Heart left ventricle (tissue), 16 donors: ENCODE measurements around the gene CLRN3. TPM values are rescaled to one million over a fixed set of nuclear protein-coding genes. Genes with fewer than 3 reads are reported as not detected.

Source experiments
- ATAC-seq, 4 donors: fragments of 200-7000 bp; cut with Tn5 transposase; one replicate each; pipeline ENCODE4 v1.9.1; 2020 to 2022; ENCODE audit warnings: moderate library complexity in 4 of 4, mild to moderate bottlenecking in 3 of 4, moderate number of reproducible peaks in 1 of 4
- DNase-seq, 5 donors: peaks; one replicate each; pipeline ENCODE4 v3.0.0-alpha.2; 2020
- H3K27ac ChIP-seq, 12 donors: fragments of 200-600 bp; sonication (generic) in 4 of 12; one replicate each; pipeline versions ENCODE4 v1.5.0 to v1.8.0; 2016 to 2022; ENCODE audit warnings: mild to moderate bottlenecking in 2 of 12
- H3K27me3 ChIP-seq, 9 donors: fragments of 200-600 bp; sonication (generic) in 2 of 9; one replicate each; pipeline versions ENCODE4 v1.5.1 to v1.8.0; 2016 to 2022; ENCODE audit warnings: mild to moderate bottlenecking in 3 of 9
- H3K36me3 ChIP-seq, 9 donors: fragments of 200-600 bp; sonication (generic) in 2 of 9; one replicate each; pipeline versions ENCODE4 v1.5.0 to v1.8.0; 2018 to 2022; ENCODE audit warnings: mild to moderate bottlenecking in 2 of 9
- H3K4me1 ChIP-seq, 12 donors: fragments of 200-600 bp; sonication (generic) in 4 of 12; one replicate each; pipeline versions ENCODE4 v1.5.0 to v1.8.0; 2016 to 2022; ENCODE audit warnings: mild to moderate bottlenecking in 3 of 12
- H3K4me3 ChIP-seq, 12 donors: fragments of 200-600 bp; sonication (generic) in 4 of 12; one replicate each; pipeline versions ENCODE4 v1.5.0 to v1.8.0; 2017 to 2022; ENCODE audit warnings: mild to moderate bottlenecking in 9 of 12, moderate library complexity in 4 of 12
- H3K9me3 ChIP-seq, 12 donors: fragments of 200-600 bp; sonication (generic) in 4 of 12; one replicate each; pipeline versions ENCODE4 v1.5.0 to v1.8.0; 2016 to 2022; ENCODE audit warnings: mild to moderate bottlenecking in 1 of 12
- POLR2A ChIP-seq, 2 donors: fragments of 450-650 bp; IDR thresholded peaks; one replicate each; pipeline ENCODE4 v1.6.1; 2017; ENCODE audit warnings: antibody characterized with exemption in 2 of 2, mild to moderate bottlenecking in 2 of 2, moderate library complexity in 2 of 2
- WGBS, 4 donors: extraction: QIAGEN DNeasy Blood & Tissue Kit in 2 of 4; methylation state at CpG; one replicate each; pipeline versions ENCODE4 v1.1.5 to v1.1.7; 2013 to 2018; 5-methylcytosine and 5-hydroxymethylcytosine counted together
- intact Hi-C, 10 donors: fragments of 100-400 bp; cut with DNase I; formaldehyde crosslinking; loops; one replicate each; pipeline versions ENCODE4 v1.11.1 to v1.14.2; 2022
- polyA plus RNA-seq, 2 donors: library from polyadenylated mRNA; stranded (reverse); fragments of 200-250 nt; gene quantifications; one replicate each; pipeline ENCODE4 v1.2.3, GENCODE V29; 2013
- total RNA-seq, 9 donors: library from RNA; depleted of rRNA in 2 of 9; stranded (reverse); fragments of >200 nt in 2 of 9; fragmentation: NEBNext Ultra II Directional in 3 of 9; extraction: Animal tissue kit (Norgen Biotek cat#: 25700) in 3 of 9; gene quantifications; one replicate each; pipeline versions ENCODE4 v1.1.0 to v1.2.4, GENCODE V29; 2016 to 2023
- TF ChIP-seq, protein P1 (sequence below), 12 donors: fragments of 200-600 bp; sonication (generic) in 4 of 12; IDR thresholded peaks; one replicate each; pipeline versions ENCODE4 v1.5.0 to v1.8.0; 2018 to 2022; ENCODE audit warnings: antibody characterized with exemption in 12 of 12, mild to moderate bottlenecking in 5 of 12
- donor health status: ischemic (EF 13 %, LVEDD 7.1; RV severe dilation, severe dysfunction).
- donor health status: healthy with polysubstance abuse.
- donor health status: DM: no; HTN: yes; CAD: no.
- donor health status: DM: no; HTN: no; CAD: no.
- donor health status: ischemic (EF 25% LVEDD 6.9; RV normal size, moderate dysfunction).
- donor health status: ischemic (EF 25% LVEDD 5.7; RV mildly dilated, moderate dysfunction).
- donor health status: healthy.
- donor health status: DM: yes; HTN: yes; CAD: no.
- donor health status: ischemic (EF 35%, LVEDD 5.7; RV mildly dilated, moderate dysfunction).
- donor health status: nonischemic (EF 11% LVEDD 7.7; RV severe dilation, severe dysfunction).
- donor health status: DM: yes; HTN: yes; CAD: no.
- donor health status: PGD.
- donor health status: ischemic (EF 29% LVEDD 5.4; RV normal size, mild dysfunction).
- donor health status: nonischemic (EF 23%, LVEDD 6.1; RV moderate dilation, normal function).

The CLRN3 gene
- total and polyA plus RNA-seq, 11 donors = 0.35 TPM; not detected in 10

DNA sequence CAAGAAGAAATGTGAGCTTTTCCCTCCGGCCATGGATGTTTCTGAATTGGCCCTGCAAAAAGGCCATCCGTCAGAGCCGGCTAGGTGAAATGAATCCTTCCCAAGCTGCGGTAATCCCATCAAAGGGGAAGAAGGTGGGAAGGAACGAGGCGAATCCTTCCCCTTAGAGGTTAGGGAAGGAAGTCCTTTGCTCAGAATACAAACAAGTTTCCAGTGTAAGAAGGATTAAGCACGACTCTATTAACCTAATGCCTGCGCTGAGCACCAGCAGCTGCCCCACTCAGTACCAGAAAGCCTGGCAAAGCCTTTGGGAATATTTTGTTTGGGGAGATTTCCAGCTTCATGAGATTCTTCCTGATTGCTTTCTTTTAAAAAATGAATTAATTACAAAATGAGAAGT is 42.8 kb downstream of the CLRN3 start:
- no peak overlapping the region for H3K27ac ChIP-seq
- no peaks in the 10 kb centered on the region for H3K36me3 ChIP-seq
- peaks cover 0 to 21% (median under 1%) of the 10 kb centered on the region in 9 donors for H3K27me3 ChIP-seq
- 51 to 61% (median 59%) methylated on average over 8 of the region's 8 CpGs for WGBS, 4 donors
- no peak overlapping the region for H3K4me3 ChIP-seq
- DNase-seq (no peak), ATAC-seq (no peak)
- H3K9me3 ChIP-seq = no peaks in the 10 kb centered on the region
- intact Hi-C loops = loop anchor here in 3 of 10 donors (5.0 to 10.0 kb wide), 5 partner anchors 133 to 1868 kb away; no protein-coding TSS in a partner anchor
- TF ChIP-seq, protein P1, sequence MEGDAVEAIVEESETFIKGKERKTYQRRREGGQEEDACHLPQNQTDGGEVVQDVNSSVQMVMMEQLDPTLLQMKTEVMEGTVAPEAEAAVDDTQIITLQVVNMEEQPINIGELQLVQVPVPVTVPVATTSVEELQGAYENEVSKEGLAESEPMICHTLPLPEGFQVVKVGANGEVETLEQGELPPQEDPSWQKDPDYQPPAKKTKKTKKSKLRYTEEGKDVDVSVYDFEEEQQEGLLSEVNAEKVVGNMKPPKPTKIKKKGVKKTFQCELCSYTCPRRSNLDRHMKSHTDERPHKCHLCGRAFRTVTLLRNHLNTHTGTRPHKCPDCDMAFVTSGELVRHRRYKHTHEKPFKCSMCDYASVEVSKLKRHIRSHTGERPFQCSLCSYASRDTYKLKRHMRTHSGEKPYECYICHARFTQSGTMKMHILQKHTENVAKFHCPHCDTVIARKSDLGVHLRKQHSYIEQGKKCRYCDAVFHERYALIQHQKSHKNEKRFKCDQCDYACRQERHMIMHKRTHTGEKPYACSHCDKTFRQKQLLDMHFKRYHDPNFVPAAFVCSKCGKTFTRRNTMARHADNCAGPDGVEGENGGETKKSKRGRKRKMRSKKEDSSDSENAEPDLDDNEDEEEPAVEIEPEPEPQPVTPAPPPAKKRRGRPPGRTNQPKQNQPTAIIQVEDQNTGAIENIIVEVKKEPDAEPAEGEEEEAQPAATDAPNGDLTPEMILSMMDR (IDR thresholded peaks at IDR 0.05) = no peak
- TF ChIP-seq POLR2A (IDR thresholded peaks at IDR 0.05) = no peak
- peaks cover 0 to 9% (median 0%) of the 10 kb centered on the region in 12 donors for H3K4me1 ChIP-seq

DNA sequence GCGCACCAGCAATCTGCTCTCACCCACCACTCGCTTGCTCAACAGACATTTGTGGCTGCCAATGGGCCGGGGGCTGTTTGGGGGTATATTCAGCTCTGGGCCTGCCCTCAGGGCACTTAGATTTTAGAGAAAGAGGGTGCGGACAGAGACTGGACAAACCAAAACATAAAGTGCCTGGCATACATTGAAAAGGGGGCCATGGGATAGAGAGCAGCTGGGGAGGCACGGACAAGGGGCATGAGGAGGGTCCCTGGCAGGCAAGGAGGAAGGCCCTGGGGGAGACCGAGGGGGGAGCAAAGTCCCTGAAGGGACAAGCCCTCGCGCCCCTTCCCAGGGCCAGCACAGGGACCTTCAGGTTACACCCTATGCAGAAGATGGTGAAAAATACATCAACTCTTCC is 43.5 kb downstream of the CLRN3 start:
- peaks cover 0 to 24% (median 3%) of the 10 kb centered on the region in 9 donors for H3K27me3 ChIP-seq
- no peaks in the 10 kb centered on the region for H3K9me3 ChIP-seq
- H3K4me3 ChIP-seq = no peak overlapping the region
- peaks cover 0 to 7% (median 0%) of the 10 kb centered on the region in 12 donors for H3K4me1 ChIP-seq
- H3K27ac ChIP-seq = no peak overlapping the region
- WGBS, 4 donors = 86 to 93% (median 90%) methylated on average over 8 of the region's 8 CpGs
- intact Hi-C loops = no loop called here
- DNase-seq (no peak), ATAC-seq (no peak)
- no peaks in the 10 kb centered on the region for H3K36me3 ChIP-seq
- TF ChIP-seq, protein P1 (IDR thresholded peaks at IDR 0.05) = no peak
- TF ChIP-seq POLR2A (IDR thresholded peaks at IDR 0.05) = no peak

GRCh38 chr10:127848226-127848625 is 44.5 kb downstream of the CLRN3 start:
- ATAC-seq = no peak
- Histone ChIP-seq H3K4me1 (no peaks in the 10 kb centered on the region), H3K36me3 (no peaks in the 10 kb centered on the region), H3K9me3 (no peaks in the 10 kb centered on the region), H3K27ac (no peak overlapping the region), H3K4me3 (no peak overlapping the region), H3K27me3 (peaks cover 0 to 17% (median 0%) of the 10 kb centered on the region in 9 donors)
- intact Hi-C loops = no loop called here
- DNase-seq = no peak
- TF ChIP-seq POLR2A (IDR thresholded peaks at IDR 0.05) = no peak
- TF ChIP-seq, protein P1 (IDR thresholded peaks at IDR 0.05) = no peak
- 77 to 92% (median 87%) methylated on average over 6 of the region's 6 CpGs for WGBS, 4 donors

DNA sequence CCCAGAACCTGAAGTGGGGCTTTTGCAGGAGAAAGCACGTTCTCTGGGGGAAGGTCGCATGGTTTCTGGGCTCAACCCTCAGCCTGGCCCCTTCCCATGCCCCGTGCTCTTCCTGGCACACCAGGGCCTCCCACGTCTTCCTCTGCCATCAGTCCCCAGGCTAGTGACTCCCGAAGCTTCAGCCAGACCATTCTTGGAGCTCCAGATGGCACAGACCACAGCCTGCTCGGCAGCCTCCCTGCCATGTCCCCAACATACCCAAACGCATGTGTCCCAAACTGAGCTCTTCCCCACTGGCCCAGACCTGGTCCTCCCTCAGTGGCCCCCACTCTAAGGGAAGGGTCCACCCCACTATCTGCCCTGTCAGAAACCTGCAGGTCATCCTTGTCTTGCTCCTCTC is 47.0 kb downstream of the CLRN3 start:
- intact Hi-C loops = no loop called here
- no peaks in the 10 kb centered on the region for H3K9me3 ChIP-seq
- H3K4me3 ChIP-seq = no peak overlapping the region
- ATAC-seq = no peak
- no peaks in the 10 kb centered on the region for H3K4me1 ChIP-seq
- WGBS, 4 donors = 66 to 76% (median 73%) methylated on average over 6 to 7 of the region's 7 CpGs
- peaks cover 0 to 11% (median 0%) of the 10 kb centered on the region in 9 donors for H3K27me3 ChIP-seq
- no peak overlapping the region for H3K27ac ChIP-seq
- DNase-seq = no peak
- TF ChIP-seq, protein P1 (IDR thresholded peaks at IDR 0.05) = no peak
- TF ChIP-seq POLR2A (IDR thresholded peaks at IDR 0.05) = no peak
- H3K36me3 ChIP-seq = no peaks in the 10 kb centered on the region
